Skeletal muscle satellite cell (primary cell): ENCODE data around the gene PATL1.
"Not testable (repeated sequence)": the region's sequence is repeated elsewhere in the genome, so short reads cannot be mapped to it uniquely, and the experiment has no call there.

Source experiments
- H3K27me3 ChIP-seq: 2 replicates; pipeline ENCODE4 v1.7.0; 2013; ENCODE audit warnings: low read length; ENCODE audit not compliant: control insufficient read depth, insufficient read depth
- H3K36me3 ChIP-seq: 2 replicates; pipeline ENCODE4 v1.7.0; 2013; ENCODE audit warnings: mild to moderate bottlenecking, control low read depth, low read length; ENCODE audit not compliant: insufficient read depth
- H3K4me1 ChIP-seq: 2 replicates; pipeline ENCODE4 v1.7.0; 2013; ENCODE audit warnings: low read length; ENCODE audit not compliant: control insufficient read depth, insufficient read depth
- H3K4me2 ChIP-seq: 2 replicates; pipeline ENCODE4 v1.7.0; 2013; ENCODE audit warnings: mild to moderate bottlenecking, low read length
- H3K4me3 ChIP-seq: 2 replicates; pipeline ENCODE4 v1.7.0; 2013; ENCODE audit warnings: low read length
- H3K9ac ChIP-seq: 2 replicates; pipeline ENCODE4 v1.7.0; 2013; ENCODE audit warnings: mild to moderate bottlenecking, low read depth, low read length, moderate library complexity
- H3K9me3 ChIP-seq: replicated peaks from 2 replicates; pipeline ENCODE4 v1.7.0; 2013; ENCODE audit warnings: mild to moderate bottlenecking, control low read depth, low read length

Gene PATL1

GRCh38 chr11:59692915-59693314, 24.1 kb upstream of the PATL1 start:
- Histone ChIP-seq H3K4me1 (no peaks in the 10 kb centered on the region), H3K9me3 (no peaks in the 10 kb centered on the region), H3K36me3 (no peaks in the 10 kb centered on the region), H3K4me3 (no peak overlapping the region), H3K27me3 (peaks cover 2% of the 10 kb centered on the region), H3K9ac (no peak overlapping the region), H3K4me2 (no peak overlapping the region)

GRCh38 chr11:59691156-59691555, 22.3 kb upstream of the PATL1 start:
- Histone ChIP-seq H3K36me3 (no peaks in the 10 kb centered on the region), H3K4me3 (no peak overlapping the region), H3K9ac (no peak overlapping the region), H3K27me3 (peaks cover 10% of the 10 kb centered on the region), H3K4me2 (no peak overlapping the region), H3K4me1 (no peaks in the 10 kb centered on the region), H3K9me3 (no peaks in the 10 kb centered on the region)

GRCh38 chr11:59689015-59689414, 20.2 kb upstream of the PATL1 start:
- Histone ChIP-seq H3K36me3 (no peaks in the 10 kb centered on the region), H3K4me2 (no peak overlapping the region), H3K9me3 (peaks cover 5% of the 10 kb centered on the region), H3K4me3 (no peak overlapping the region), H3K9ac (no peak overlapping the region), H3K27me3 (peaks cover 19% of the 10 kb centered on the region), H3K4me1 (no peaks in the 10 kb centered on the region)

- not testable (repeated sequence) for H3K9me3 ChIP-seq, H3K9ac ChIP-seq, H3K4me3 ChIP-seq, H3K4me1 ChIP-seq, H3K4me2 ChIP-seq, H3K36me3 ChIP-seq
- peaks cover 14% of the 10 kb centered on the region for H3K27me3 ChIP-seq
These were observed 12.5 kb upstream of the PATL1 start for GRCh38 chr11:59681260-59681725.

- Histone ChIP-seq H3K27me3 (peaks cover 11% of the 10 kb centered on the region), H3K4me2 (no peak overlapping the region), H3K9me3 (peaks cover 5% of the 10 kb centered on the region), H3K9ac (no peak overlapping the region), H3K4me1 (peaks cover 6% of the 10 kb centered on the region), H3K4me3 (no peak overlapping the region), H3K36me3 (no peaks in the 10 kb centered on the region)
These were observed 11.7 kb upstream of the PATL1 start for GRCh38 chr11:59680287-59681154.

- H3K9ac ChIP-seq, result no peak overlapping the region
- no peak overlapping the region for H3K4me3 ChIP-seq
- no peaks in the 10 kb centered on the region for H3K36me3 ChIP-seq
- peaks cover 7% of the 10 kb centered on the region for H3K27me3 ChIP-seq
- no peak overlapping the region for H3K4me2 ChIP-seq
- no peaks in the 10 kb centered on the region for H3K9me3 ChIP-seq
- H3K4me1 ChIP-seq, result peaks cover 6% of the 10 kb centered on the region
These were observed 10.5 kb upstream of the PATL1 start for GRCh38 chr11:59679347-59679746.

GRCh38 chr11:59678813-59679165, 10.0 kb upstream of the PATL1 start:
- Histone ChIP-seq H3K27me3 (peaks cover 1% of the 10 kb centered on the region), H3K36me3 (no peaks in the 10 kb centered on the region), H3K9ac (no peak overlapping the region), H3K4me3 (no peak overlapping the region), H3K4me2 (no peak overlapping the region), H3K4me1 (peaks cover 6% of the 10 kb centered on the region), H3K9me3 (no peaks in the 10 kb centered on the region)

- Histone ChIP-seq H3K27me3 (no peaks in the 10 kb centered on the region), H3K4me1 (peaks cover 6% of the 10 kb centered on the region), H3K9me3 (no peaks in the 10 kb centered on the region), H3K4me3 (no peak overlapping the region), H3K9ac (no peak overlapping the region), H3K36me3 (no peaks in the 10 kb centered on the region), H3K4me2 (no peak overlapping the region)
These were observed 9.4 kb upstream of the PATL1 start for GRCh38 chr11:59678118-59678812.

- H3K4me2 ChIP-seq, result no peak overlapping the region
- H3K36me3 ChIP-seq, result no peaks in the 10 kb centered on the region
- H3K4me3 ChIP-seq, result no peak overlapping the region
- peaks cover 6% of the 10 kb centered on the region for H3K4me1 ChIP-seq
- H3K9ac ChIP-seq, result no peak overlapping the region
- no peaks in the 10 kb centered on the region for H3K27me3 ChIP-seq
- H3K9me3 ChIP-seq, result no peaks in the 10 kb centered on the region
These were observed 7.4 kb upstream of the PATL1 start for GRCh38 chr11:59676205-59676604.

GRCh38 chr11:59674291-59674690, 5.5 kb upstream of the PATL1 start:
- Histone ChIP-seq H3K27me3 (no peaks in the 10 kb centered on the region), H3K4me3 (no peak overlapping the region), H3K4me1 (peaks cover 13% of the 10 kb centered on the region), H3K9me3 (no peaks in the 10 kb centered on the region), H3K4me2 (no peak overlapping the region), H3K36me3 (no peaks in the 10 kb centered on the region), H3K9ac (no peak overlapping the region)

- Histone ChIP-seq H3K9me3 (no peaks in the 10 kb centered on the region), H3K4me1 (peaks cover 8% of the 10 kb centered on the region)
These were observed 4.5 kb upstream of the PATL1 start for GRCh38 chr11:59673291-59673690.

More at GRCh38 chr11:59673291-59673690, 4.5 kb upstream of the PATL1 start:
- no peak overlapping the region for H3K4me3 ChIP-seq
- no peaks in the 10 kb centered on the region for H3K27me3 ChIP-seq
- no peak overlapping the region for H3K9ac ChIP-seq
- H3K36me3 ChIP-seq, result no peaks in the 10 kb centered on the region
- no peak overlapping the region for H3K4me2 ChIP-seq
